ENCODE results near the gene CPAMD8. TPM values are rescaled to one million over a fixed set of nuclear protein-coding genes. Genes with fewer than 3 reads are reported as not detected.

CPAMD8 gene
- total and polyA plus RNA-seq, 2 of the 8 experiments (the other 6 are each of a cell fraction or from before 2014, with no cell fraction given) = 6.1 to 9.2 TPM

GRCh38 chr19:16930753-16931152 lies 95.9 kb downstream of the CPAMD8 start:
- H3K27ac ChIP-seq (ENCODE audit: low read depth, low read length) = no peak overlapping the region
- H2AK5ac ChIP-seq (ENCODE audit: low read depth, low read length) = no peak overlapping the region
- H3K18ac ChIP-seq (ENCODE audit: extremely low read depth, low read length) = no peak overlapping the region
- H2BK20ac ChIP-seq (ENCODE audit: low read length) = no peak overlapping the region
- no peak overlapping the region for H2BK120ac ChIP-seq (replicated peaks; ENCODE audit: low read depth, low read length)
- no peaks in the 10 kb centered on the region for H3K36me3 ChIP-seq (ENCODE audit: control insufficient read depth in 2 of 4, insufficient read depth in 4 of 4, low read length in 3 of 4)
- H2BK5ac ChIP-seq (ENCODE audit: low read depth, low read length) = no peak overlapping the region
- no peaks in the 10 kb centered on the region for H4K20me1 ChIP-seq (replicated peaks in 1 of 2; ENCODE audit: control insufficient read depth in 1 of 2, insufficient read depth in 2 of 2, low read length in 2 of 2)
- H3K4me2 ChIP-seq (ENCODE audit: insufficient read depth in 1 of 2, low read depth in 2 of 2, low read length in 2 of 2) = no peak overlapping the region
- CTCF ChIA-PET (ENCODE audit: partially characterized antibody) = interaction anchor here (0.9 to 1.0 kb wide), 2 partner anchors 31 to 159 kb away, joined by 3 read pairs; no protein-coding TSS in a partner anchor
- no peak overlapping the region for H3K23ac ChIP-seq (ENCODE audit: insufficient read length)
- WGBS, 2 experiments (ENCODE audit: extremely low coverage in 1 of 2, insufficient coverage in 1 of 2, insufficient read length in 1 of 2, insufficient replicate concordance in 2 of 2, low coverage in 1 of 2, low lambda C conversion rate in 2 of 2, missing lambda C conversion rate in 1 of 2) = 91% methylated on average over 5 of the region's 5 CpGs; no CpG with 5 or more reads in 1 of the 2 experiments
- no peak overlapping the region for H3K4ac ChIP-seq (replicated peaks; ENCODE audit: insufficient read length, low read depth, low read length)
- H3K23me2 ChIP-seq (ENCODE audit: low read depth, low read length) = no peaks in the 10 kb centered on the region
- no peak overlapping the region for H3K14ac ChIP-seq (ENCODE audit: insufficient read length)
- peaks cover 9 to 13% of the 10 kb centered on the region in 2 experiments; a peak in 3 of 4 replicates for H3K9me3 ChIP-seq (ENCODE audit: insufficient read depth in 2 of 2, low read depth in 1 of 2, low read length in 1 of 2)
- no peaks in the 10 kb centered on the region; a peak in 1 of 7 replicates for H3K27me3 ChIP-seq (replicated peaks in 1 of 4; ENCODE audit: control insufficient read depth in 3 of 4, extremely low read depth in 1 of 4, insufficient read depth in 3 of 4, low read length in 3 of 4)
- no peak overlapping the region for H2BK12ac ChIP-seq (ENCODE audit: low read depth, low read length)
- no peak overlapping the region for H4K8ac ChIP-seq (ENCODE audit: extremely low read depth, insufficient read depth, low read length)
- H2AFZ ChIP-seq (ENCODE audit: low read length) = no peak overlapping the region
- H3K79me2 ChIP-seq (ENCODE audit: control insufficient read depth in 1 of 2, insufficient read depth in 2 of 2, low read length in 2 of 2) = no peaks in the 10 kb centered on the region
- H3K9ac ChIP-seq (replicated peaks in 1 of 4; ENCODE audit: extremely low read depth in 1 of 4, low read depth in 3 of 4, low read length in 3 of 4) = no peak overlapping the region
- no peaks in the 10 kb centered on the region for H3K79me1 ChIP-seq (ENCODE audit: low read depth, low read length)
- H3K4me3 ChIP-seq (ENCODE audit: extremely low read depth in 1 of 4, insufficient read depth in 2 of 4, low read depth in 3 of 4, low read length in 4 of 4) = no peak overlapping the region
- H4K5ac ChIP-seq (ENCODE audit: insufficient read length, low read depth, low read length) = no peak overlapping the region
- DNase-seq (ENCODE audit: low read depth in 1 of 2, low spot score in 2 of 2) = no peak
- no peak overlapping the region for H3K56ac ChIP-seq (replicated peaks; ENCODE audit: insufficient read length, low read depth, low read length)
- H2BK15ac ChIP-seq (ENCODE audit: low read length) = no peak overlapping the region
- no peak for FAIRE-seq
- H3K4me1 ChIP-seq (replicated peaks in 1 of 4; ENCODE audit: control insufficient read depth in 3 of 4, insufficient read depth in 4 of 4, low read length in 3 of 4) = no peaks in the 10 kb centered on the region
- POLR2A ChIA-PET (ENCODE audit: partially characterized antibody) = interaction anchor here (0.6 kb wide), 1 partner anchor 853 kb away, joined by 3 read pairs; no protein-coding TSS in a partner anchor
- H4K91ac ChIP-seq (replicated peaks; ENCODE audit: insufficient read length, low read length) = no peak overlapping the region
- TF ChIP-seq TEAD4 (IDR thresholded peaks at IDR 0.05; ENCODE audit: low read depth, low read length) = no peak
- TF ChIP-seq ZNF274 (IDR thresholded peaks at IDR 0.05; ENCODE audit: borderline replicate concordance, extremely low read depth, low read length) = no peak
- TF ChIP-seq FOSL1 (IDR thresholded peaks at IDR 0.05; ENCODE audit: insufficient read depth, low read depth, low read length) = no peak
- no peak for TF ChIP-seq GTF2F1 (IDR thresholded peaks at IDR 0.05; ENCODE audit: borderline replicate concordance, low read depth, low read length)
- TF ChIP-seq NANOG (IDR thresholded peaks at IDR 0.05; ENCODE audit: insufficient read depth, low read depth, low read length, poor library complexity, severe bottlenecking) = no peak
- no peak for TF ChIP-seq SUZ12 (IDR thresholded peaks at IDR 0.05; ENCODE audit: low read length)
- TF ChIP-seq POLR2AphosphoS5 (IDR thresholded peaks at IDR 0.05; ENCODE audit: low read depth, low read length) = no peak
- no peak for TF ChIP-seq NRF1 (IDR thresholded peaks at IDR 0.05; ENCODE audit: low read depth, low read length)
- TF ChIP-seq, protein P1, sequence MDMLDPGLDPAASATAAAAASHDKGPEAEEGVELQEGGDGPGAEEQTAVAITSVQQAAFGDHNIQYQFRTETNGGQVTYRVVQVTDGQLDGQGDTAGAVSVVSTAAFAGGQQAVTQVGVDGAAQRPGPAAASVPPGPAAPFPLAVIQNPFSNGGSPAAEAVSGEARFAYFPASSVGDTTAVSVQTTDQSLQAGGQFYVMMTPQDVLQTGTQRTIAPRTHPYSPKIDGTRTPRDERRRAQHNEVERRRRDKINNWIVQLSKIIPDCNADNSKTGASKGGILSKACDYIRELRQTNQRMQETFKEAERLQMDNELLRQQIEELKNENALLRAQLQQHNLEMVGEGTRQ (IDR thresholded peaks at IDR 0.05; ENCODE audit: low read length) = no peak
- no peak for TF ChIP-seq BCL11A (IDR thresholded peaks at IDR 0.05; ENCODE audit: low read depth in 2 of 2, low read length in 2 of 2)
- no peak for TF ChIP-seq MAX (IDR thresholded peaks at IDR 0.05)
- TF ChIP-seq ASH2L (IDR thresholded peaks at IDR 0.05; ENCODE audit: low read length) = no peak
- no peak for TF ChIP-seq TBP (IDR thresholded peaks at IDR 0.05; ENCODE audit: low read depth, low read length)
- TF ChIP-seq SRF (IDR thresholded peaks at IDR 0.05; ENCODE audit: low read depth, low read length) = no peak

All from H1 (cell line).